Activated T-helper 1 cell treated with Interleukin-2 at 50 U/mL for 16 hours (primary cell): ENCODE results near the gene MLH1.

Experiments
- DNase-seq: peaks from one replicate; pipeline ENCODE4 v3.0.0-alpha.2; 2020; ENCODE audit warnings: low read depth

The MLH1 gene

DNA sequence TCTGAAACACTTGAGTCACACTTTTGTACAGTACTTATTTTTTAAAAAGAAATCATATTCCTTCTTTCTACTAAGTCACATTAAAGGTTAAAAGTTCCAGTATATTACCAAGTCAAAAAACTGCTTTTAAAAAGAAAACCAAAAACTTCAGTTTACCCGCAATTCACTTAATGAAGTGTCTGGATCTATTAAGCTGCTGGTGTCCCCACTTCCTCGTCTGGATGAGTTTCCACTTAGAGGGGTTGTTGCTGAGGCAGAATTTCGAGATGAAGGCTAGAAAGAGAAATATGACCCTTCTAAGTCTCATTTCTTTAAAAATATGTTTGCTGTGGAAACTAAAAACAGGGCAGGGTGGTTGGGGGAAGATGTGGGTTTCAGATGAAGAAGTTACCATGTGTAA, 101.3 kb downstream of the MLH1 start:
- no peak for DNase-seq

DNA sequence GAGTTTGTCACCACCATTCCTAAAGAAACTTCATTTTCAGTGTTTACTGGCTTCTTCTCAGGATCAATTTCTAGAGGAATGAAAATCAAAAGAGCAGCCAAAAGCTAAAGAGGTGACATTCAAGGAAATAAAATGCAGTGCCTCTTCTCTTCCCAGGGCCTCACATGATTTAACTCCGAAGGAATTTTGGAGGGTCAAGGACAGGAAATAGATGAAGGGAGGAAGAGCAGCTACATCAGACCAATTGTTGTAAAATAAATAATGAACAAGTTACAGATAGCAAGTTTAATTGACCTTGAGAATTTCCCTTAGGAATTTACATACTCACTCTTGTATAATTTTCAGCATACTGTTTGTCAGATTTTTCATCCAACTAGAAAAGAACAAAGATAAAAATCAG, 103.0 kb downstream of the MLH1 start:
- DNase-seq: no peak

DNA sequence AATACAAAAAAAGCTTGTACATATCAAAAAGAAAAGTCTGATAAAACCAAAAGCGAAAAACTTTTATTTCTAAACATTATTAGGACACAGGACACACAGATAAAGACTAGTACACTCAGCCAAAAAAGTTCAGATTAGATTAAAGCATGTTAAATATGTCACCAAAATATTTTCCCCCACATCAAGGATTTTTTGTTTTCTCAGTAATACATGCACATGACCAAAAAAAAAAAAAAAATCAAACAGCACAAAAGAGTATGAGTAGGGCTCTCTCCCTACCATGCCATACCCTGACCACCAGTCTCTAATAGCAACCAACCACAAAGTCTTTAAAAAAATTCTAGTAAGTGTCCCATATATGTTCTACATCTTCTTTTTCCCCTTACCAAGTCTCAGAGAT, 103.7 kb downstream of the MLH1 start:
- no peak for DNase-seq

DNA sequence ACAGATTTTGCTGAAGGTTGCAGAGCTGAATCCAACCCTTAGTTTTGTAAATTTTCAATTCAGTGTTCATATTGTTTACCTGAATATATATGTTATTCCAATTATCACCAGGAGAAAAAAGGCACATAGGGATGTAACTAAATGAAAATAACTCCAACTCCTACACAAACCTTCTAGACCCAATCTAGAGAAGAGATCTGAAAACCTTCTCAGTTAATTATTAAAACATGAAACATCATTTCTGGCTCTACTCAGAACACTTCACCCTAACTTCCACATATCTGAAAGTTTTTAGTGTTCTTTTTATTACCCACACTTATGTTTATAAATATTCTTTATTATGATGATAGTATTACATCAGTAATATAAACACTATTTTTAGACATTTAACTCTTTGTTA, 104.5 kb downstream of the MLH1 start:
- no peak for DNase-seq

DNA sequence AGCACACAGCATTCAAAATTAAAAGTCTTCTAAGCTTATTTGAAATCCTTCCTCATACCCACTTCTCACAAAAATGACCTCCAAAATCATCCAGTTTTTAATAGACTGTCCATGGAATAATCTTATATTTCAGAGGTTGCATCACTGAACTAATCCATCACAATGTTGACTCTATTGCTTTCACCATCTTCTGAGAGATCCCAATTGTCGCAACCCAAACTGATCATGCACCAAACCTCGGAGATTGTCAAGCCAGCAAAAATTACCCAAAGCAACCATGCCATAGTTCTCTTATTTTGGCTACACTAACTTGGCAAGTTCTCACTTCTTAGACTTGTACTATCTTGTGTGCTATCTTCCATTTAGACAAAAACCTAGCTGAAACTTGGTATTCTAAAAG, 105.6 kb downstream of the MLH1 start:
- DNase-seq: no peak

DNA sequence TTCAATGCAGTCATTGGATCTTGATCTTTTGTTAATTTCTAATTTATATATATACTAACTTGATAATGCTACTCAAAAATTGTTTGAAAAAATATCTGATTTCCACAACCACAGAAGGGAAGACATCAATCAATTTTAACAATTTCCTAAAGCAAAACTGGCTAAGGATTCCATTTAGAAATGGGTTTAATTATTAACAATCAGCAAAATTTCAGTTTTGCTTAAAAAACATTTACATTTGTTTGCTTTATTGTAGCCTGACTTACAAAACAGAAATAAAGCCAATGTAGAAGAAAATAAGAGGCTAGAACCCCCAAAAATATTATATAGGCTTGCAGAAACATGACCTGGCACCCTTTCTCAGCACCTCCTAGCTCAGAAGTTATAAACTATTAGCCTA, 106.2 kb downstream of the MLH1 start:
- no peak for DNase-seq

DNA sequence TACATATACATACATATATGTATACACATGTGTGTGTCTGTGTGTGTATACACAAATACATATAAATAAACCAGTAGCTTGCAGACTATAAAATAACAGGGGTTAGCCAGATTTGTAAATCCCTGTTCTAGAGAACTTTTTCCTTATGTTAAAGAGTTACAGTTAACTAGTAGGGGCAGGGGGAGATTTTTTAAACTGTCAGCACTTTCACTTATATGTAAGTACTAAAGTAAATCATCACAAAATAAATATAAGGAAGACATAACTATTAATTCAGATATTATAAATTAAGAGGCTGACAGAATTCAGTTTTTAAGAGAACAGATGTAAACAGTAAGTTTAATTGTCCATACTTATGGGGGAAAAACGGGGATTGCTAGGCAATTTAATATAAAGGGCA, 107.1 kb downstream of the MLH1 start:
- no peak for DNase-seq
